Stimulated activated CD8-positive, alpha-beta memory T cell treated with anti-CD3 and anti-CD28 coated beads, Interleukin-12 subunit alpha, Interleukin-12 subunit beta, amount 100 ng/mL, for 24 hours (primary cell): ENCODE measurements around the gene COA5.
"Not testable (repeated sequence)": the region's sequence is repeated elsewhere in the genome, so short reads cannot be mapped to it uniquely, and the experiment has no call there.

ENCODE experiments used
- DNase-seq: peaks from one replicate; pipeline ENCODE4 v3.0.0-alpha.2; 2020; ENCODE audit errors: extremely low read depth

COA5 gene

DNA sequence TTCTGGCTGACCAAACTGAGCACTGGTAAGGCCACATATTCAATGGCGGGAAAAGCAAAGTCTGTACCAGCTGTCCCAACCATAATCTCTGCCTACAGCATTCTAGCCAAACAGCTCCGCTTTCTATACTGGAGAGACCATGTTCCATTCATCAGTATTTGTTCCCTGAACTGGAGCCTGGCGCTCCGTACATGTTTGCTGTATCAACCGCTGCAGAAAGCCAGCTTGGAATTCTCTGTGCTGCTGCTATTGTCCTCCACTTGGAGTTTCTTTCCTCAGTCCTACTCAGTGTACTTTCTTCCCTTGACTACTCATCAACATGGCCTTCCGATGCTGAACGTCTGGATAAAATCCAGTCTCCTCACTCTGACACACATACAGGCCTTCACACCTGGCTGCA, 1.9 kb downstream of the COA5 start:
- DNase-seq, result no peak

DNA sequence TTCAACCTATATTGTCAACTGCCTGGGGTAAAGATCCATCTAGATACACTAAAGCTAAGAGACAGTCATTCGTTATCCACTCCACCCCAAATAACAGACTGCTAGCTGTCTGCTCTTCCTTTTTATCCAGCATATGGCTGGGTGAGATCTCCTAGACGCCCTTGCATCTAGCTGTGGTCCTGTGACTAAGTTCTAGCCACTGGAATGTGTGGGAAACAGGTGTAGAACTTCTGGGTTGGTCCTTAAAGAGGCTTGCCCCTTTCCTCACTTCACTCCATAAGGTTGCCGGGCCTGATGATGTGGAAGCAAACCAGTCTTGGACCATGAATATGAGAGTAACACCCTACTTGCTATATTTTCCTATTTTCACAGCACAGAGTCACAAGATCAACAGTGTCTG, 3.2 kb downstream of the COA5 start:
- DNase-seq, result no peak

GRCh38 chr2:98604547-98604946, 3.8 kb downstream of the COA5 start:
- no peak for DNase-seq

DNA sequence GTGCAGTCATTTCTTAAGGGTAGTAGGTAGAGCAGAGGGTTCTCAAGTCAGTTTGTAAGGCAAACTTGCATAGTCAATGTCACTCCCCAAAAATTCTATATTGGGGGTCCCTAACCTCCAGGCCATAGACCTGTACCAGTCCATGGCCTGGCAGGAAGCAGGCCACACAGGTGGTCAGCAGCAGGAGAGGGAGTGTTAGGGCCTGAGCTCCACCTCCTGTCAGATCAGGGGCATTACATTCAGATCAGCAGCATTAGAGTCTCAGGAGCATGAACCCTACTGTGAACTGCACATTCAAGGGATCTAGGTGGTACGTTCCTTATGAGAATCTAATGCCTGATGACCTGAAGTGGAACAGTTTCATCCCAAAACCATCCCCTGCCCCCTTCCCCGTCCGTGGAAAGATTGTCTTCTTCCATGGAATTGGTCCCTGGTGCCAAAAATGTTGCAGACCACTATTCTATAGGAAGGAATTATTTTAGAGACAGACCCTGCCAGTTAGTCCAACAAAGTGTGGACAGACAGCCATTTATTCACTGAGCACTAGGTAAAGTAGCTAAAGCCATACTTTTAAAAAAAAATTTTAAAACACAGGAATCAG, 6.7 kb downstream of the COA5 start:
- DNase-seq, result no peak

DNA sequence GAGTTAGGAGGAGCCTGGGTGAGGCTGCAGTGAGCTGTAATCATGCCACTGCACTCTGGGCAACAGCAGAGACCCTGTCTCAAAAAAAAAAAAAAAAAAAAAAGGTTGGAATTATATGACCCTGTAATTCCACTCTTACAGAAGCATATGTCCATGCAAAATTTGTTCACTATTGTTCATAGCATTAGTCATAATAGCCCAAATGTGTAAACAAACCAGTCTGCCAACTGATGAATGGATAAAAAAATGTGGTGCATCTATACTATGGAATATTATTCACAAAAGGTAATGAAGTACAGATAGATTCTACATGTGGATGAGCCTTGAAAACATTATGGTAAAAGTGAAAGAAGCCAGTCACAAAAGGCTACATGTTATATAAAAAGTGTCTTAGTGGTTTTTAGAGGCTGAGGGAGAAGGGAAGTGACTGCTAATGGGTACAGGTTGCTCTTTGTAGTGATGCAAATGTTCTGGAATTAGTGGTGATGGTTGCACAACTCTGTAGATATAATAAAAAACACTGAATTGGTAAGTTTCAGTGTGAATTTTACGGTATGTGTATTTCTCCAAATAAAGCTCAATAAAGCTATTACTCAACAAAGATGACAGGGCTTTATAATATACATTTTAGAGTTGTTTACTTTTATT, 9.4 kb downstream of the COA5 start:
- no peak for DNase-seq

DNA sequence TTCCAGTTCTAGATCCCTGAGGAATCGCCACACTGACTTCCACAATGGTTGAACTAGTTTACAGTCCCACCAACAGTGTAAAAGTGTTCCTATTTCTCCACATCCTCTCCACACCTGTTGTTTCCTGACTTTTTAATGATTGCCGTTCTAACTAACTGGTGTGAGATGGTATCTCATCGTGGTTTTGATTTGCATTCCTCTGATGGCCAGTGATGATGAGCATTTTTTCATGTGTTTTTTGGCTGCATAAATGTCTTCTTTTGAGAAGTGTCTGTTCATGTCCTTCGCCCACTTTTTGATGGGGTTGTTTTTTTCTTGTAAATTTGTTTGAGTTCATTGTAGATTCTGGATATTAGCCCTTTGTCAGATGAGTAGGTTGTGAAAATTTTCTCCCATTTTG, 13.6 kb downstream of the COA5 start:
- DNase-seq, result not testable (repeated sequence)

GRCh38 chr2:98592565-98592964, 15.7 kb downstream of the COA5 start:
- DNase-seq, result no peak

DNA sequence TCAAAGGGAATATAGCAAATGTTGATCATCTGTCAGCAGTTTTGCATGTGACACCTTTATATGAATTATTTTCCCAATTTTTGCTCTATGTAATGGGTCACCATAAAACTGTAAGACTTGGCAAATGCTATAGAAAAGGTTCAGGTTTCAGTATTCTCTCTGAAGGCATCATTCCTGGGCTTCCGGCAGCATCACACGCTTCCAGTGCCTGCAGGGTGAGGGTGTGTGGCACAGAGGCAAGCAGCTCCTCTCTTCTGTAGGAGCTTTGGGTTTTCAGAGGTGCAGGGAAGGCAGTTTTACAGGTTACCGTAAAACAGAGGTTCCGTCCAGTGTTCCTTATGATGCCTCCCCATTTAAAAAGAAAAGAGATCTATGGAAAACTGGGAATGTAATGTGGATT, 18.8 kb downstream of the COA5 start:
- no peak for DNase-seq

- DNase-seq, result no peak
Measured at GRCh38 chr2:98588880-98589431, 19.4 kb downstream of the COA5 start.

DNA sequence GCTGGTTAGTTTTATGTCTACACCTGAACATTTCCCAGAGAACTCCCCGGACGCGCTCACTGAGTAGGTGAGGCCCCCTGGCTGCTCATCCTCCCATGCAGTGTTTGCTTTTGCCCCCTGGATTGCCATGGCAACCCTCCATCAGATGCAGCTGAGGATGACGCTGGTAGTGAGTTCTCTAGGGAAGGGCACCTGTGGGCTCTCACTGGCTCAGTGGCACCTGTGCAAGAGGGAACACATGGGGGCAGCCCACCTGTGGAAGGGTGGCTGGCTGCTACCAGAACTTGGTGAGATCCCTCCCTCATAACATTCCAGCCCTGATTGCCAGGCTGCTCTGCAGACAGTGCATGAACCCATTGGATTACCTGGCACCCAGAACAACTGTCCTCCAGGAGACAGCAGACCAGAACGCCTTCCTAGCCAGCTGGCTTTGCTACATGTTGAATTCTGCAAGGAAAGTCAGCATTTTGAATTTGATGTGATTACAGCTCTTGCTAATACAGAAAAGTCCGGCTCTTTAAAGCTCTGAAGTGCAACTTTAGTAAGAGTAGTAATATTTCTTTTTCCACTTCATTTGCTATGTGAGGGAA, 21.7 kb downstream of the COA5 start:
- DNase-seq, result no peak

DNA sequence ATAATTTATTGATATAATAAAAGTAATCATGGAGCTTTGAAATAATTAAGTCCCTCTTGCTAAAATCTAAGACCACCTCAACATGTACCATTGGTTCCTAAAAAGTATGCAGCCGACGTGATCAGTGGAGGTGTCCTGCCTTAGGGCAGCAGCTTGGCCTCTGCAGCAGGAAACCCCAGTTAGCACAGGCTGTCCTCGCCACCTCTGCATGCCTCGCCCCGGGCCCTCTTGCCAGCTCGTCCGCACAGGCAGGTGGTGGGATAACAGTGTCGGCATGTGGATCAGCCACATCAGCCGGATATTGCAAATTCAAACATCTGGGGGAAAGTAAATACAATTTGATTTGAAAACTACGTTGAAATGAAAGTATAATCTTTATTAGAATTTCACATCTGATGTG, 22.9 kb downstream of the COA5 start:
- no peak for DNase-seq

DNA sequence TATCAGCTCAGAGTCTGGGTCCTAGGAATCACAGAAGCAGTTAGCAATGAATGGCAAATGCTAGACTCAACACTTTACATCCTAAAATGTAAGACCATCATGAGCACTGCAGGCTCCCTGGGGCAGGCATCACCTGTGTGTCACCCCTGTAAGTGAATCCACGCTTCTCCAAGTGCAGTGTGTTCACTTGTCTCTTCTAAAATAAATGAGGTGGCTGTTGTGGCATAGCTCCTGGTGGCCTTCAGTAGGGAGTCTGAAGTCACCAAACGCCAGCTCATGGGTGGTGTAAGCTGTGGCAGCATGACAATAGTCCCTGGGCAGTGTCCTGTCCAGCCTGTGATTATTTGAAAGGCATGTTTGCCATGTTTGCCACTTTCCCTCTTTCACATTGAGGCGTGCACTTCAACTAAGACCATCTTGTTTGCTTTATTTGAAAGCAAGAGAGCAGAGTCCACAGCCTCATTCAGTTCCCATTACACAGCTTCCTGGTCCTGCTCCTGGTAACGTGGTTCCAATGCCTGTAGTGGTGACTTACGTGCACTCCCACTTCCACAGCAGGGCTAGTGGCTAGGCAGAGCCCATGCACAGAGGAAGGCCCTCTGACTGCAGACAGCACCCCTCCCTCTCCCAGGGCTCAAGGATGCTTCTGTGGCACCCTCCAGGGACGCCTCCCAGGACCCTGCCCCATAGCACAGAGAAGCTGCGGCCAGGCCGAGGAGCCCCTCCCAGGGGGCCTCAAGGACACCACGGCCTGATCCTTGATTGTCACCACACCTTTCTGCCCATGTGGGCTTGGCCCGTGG, 24.3 kb downstream of the COA5 start:
- DNase-seq, result no peak

DNA sequence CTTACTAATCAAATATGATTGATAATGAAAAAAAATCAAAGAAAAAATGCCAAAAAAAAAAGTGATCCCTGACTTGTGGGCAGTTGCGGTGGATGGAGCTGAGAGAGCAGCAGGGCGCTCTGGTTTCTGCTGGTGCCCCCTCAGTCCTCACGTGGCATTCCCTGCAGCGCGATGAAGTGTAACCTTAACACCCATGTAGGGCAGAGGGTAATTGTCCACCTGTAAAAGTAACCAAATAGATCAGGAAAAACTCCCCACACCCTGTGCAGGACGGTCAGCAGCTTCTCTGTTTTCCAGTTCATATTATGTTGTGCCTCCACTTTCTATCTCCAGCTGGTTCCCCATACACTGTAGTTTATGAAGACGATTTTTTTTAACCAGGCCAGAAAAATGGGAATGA, 25.0 kb downstream of the COA5 start:
- DNase-seq, result no peak

GRCh38 chr2:98582523-98582922, 25.8 kb downstream of the COA5 start:
- no peak for DNase-seq

DNA sequence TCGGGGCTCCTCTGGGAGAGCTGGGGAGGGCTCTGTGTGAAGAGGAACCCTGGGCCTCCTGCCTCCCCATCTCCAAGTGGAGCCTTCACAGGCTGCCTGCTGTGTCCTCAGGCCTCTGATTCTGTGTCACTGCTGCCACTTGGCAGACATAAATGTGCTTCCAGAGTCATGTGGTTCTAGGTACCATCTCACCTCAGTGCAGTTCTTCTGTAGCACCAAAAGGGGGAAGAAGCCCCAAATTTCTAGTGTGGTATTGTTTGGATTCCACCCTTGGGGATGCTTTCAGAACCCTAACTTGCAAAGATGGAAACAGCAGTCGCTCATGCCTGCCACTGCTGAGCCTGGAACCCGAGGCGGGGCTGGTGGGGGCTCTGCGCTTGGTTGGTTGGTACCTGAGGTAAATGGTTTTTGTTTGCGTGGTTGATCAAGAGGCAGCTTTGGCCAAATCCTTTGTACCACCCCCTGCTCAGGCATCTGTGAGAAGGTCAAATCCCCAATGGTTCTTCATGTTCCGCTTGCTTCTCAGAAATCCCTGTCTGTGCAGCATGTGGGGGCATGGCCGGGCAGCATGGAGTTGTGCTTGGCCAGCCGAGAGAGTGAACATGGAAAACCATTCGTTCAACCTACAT, 27.5 kb downstream of the COA5 start:
- no peak for DNase-seq

- DNase-seq, result no peak
Measured at GRCh38 chr2:98579926-98580325, 28.4 kb downstream of the COA5 start.

DNA sequence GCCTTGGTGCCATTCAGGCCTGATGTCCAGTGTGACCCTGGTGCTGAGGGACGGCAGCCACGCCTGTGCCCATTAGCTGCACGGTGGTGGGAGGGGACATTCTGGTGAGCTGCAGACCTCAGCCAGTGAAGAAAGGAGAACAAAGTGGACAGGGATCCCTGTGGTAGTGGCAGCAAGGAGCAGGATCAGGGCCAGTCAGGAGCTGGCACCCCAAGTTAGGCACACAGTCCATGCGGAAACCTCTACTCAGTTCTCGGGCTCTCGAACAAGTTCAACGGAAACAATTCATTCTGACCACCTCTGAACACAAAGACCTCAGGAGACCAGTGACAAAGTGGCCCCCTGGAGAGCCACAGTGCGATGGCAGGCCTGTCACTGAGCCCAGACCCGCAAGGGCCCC, 30.1 kb downstream of the COA5 start:
- no peak for DNase-seq

DNA sequence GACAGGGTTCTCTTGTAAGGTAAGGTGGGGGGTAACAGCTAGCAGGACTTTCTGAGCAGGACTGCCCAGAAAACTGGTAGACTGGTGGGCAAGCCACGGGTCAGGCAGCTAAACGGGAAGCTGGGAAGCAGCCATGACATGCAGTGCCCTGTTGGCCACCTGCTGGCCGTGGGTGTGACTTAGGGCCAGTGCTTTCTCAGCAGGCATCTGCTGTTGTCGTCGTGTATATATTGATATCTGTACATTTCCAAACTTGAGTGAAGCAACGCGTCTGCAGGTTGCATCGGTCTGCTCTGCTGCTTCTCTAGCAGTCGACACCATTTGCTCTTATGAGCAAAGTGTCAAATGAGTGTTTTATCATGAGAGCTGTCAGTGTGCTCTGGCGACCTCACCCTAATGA, 31.0 kb downstream of the COA5 start:
- no peak for DNase-seq

GRCh38 chr2:98576666-98577312, 31.5 kb downstream of the COA5 start:
- DNase-seq, result no peak

- no peak for DNase-seq
Measured at GRCh38 chr2:98573426-98573825, 34.9 kb downstream of the COA5 start.

DNA sequence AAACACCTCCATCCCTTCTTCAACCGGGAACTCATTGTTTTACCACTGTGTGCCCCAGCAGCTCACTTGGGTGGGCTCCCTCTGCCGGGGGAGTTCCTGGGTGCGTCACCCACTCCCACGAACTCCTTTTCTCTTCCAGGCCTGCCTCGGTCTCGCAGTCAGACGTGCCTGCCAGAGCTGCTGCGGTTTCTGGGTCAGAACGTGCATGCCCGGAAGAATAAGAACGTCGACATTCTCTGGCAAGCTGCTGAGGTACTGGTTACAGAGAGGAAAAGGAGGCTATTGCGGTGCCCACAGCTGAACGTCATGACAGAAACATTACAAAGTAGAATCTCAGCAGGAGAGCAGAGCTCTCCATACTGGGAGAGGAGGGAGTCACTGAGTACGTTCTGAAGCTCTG, 35.6 kb downstream of the COA5 start:
- no peak for DNase-seq

GRCh38 chr2:98572211-98572610, 36.1 kb downstream of the COA5 start:
- DNase-seq, result no peak
